Activated T-helper 2 cell treated with anti-CD3 and anti-CD28 coated beads, Interferon-gamma antibody, Interleukin-2, Interleukin-4, amounts not matched to agents 10 μg/mL and 5 μg/mL and 100 μg/mL, durations not matched to agents 14 hours and 24 hours and 36 hours (primary cell): Measurements from ENCODE around the gene C16orf87. TPM values are rescaled to one million over a fixed set of nuclear protein-coding genes. Genes with fewer than 3 reads are reported as not detected.
A peak's percentile ranks its signal among the peaks of the same experiment; 100 is the strongest.

Experiments used
- DNase-seq: peaks from one replicate; pipeline ENCODE4 v3.0.0; 2021; ENCODE audit warnings: low spot score
- H3K27ac Mint-ChIP-seq: one replicate; pipeline ENCODE4 v1.8.0; 2021; ENCODE audit warnings: mixed read lengths
- H3K27me3 Mint-ChIP-seq: one replicate; pipeline ENCODE4 v1.8.0; 2021; ENCODE audit warnings: low read depth, mixed read lengths
- H3K36me3 Mint-ChIP-seq: one replicate; pipeline ENCODE4 v1.8.0; 2021; ENCODE audit warnings: low read depth, mixed read lengths
- H3K4me1 Mint-ChIP-seq: one replicate; pipeline ENCODE4 v1.8.0; 2021; ENCODE audit warnings: low read depth, mixed read lengths
- H3K4me3 Mint-ChIP-seq: one replicate; pipeline ENCODE4 v1.8.0; 2021; ENCODE audit warnings: low read depth, mild to moderate bottlenecking, moderate library complexity, mixed read lengths
- H3K9me3 Mint-ChIP-seq: one replicate; pipeline ENCODE4 v1.8.0; 2021; ENCODE audit warnings: mixed read lengths
- intact Hi-C: fragments of 100-400 bp; cut with micrococcal nuclease; formaldehyde crosslinking; loops from one replicate; pipeline ENCODE4 v1.15.1; 2023
- total RNA-seq: library from RNA; stranded (reverse); gene quantifications from 2 replicates; pipeline ENCODE4 v1.2.3, GENCODE V29; 2022

The C16orf87 gene
- total RNA-seq, 1 donor from 2014 or later: 24.0 TPM

- Mint-ChIP-seq H3K9me3 (peaks cover 31% of the 10 kb centered on the region), H3K36me3 (peaks cover 62% of the 10 kb centered on the region), H3K27me3 (no peaks in the 10 kb centered on the region), H3K27ac (no peak overlapping the region), H3K4me1 (peaks cover 43% of the 10 kb centered on the region), H3K4me3 (no peak overlapping the region)
- intact Hi-C loops: loop anchor here (1.0 kb wide), 1 partner anchor 11 kb away; no protein-coding TSS in a partner anchor
- DNase-seq: no peak
These were observed 19.3 kb downstream of the C16orf87 start for GRCh38 chr16:46811682-46812081.

- no peak overlapping the region for H3K27ac Mint-ChIP-seq
- no peak overlapping the region for H3K4me3 Mint-ChIP-seq
- intact Hi-C loops: loop anchor here (2.0 kb wide), 1 partner anchor 18 kb away; no protein-coding TSS in a partner anchor
- peaks cover 32% of the 10 kb centered on the region for H3K4me1 Mint-ChIP-seq
- peaks cover 52% of the 10 kb centered on the region for H3K36me3 Mint-ChIP-seq
- H3K27me3 Mint-ChIP-seq: no peaks in the 10 kb centered on the region
- DNase-seq: no peak
- peaks cover 9% of the 10 kb centered on the region for H3K9me3 Mint-ChIP-seq
These were observed 22.0 kb downstream of the C16orf87 start for GRCh38 chr16:46808997-46809396.

- H3K36me3 Mint-ChIP-seq: peaks cover 49% of the 10 kb centered on the region
- peaks cover 27% of the 10 kb centered on the region for H3K4me1 Mint-ChIP-seq
- no peaks in the 10 kb centered on the region for H3K9me3 Mint-ChIP-seq
- H3K27ac Mint-ChIP-seq: no peak overlapping the region
- DNase-seq: no peak
- no peaks in the 10 kb centered on the region for H3K27me3 Mint-ChIP-seq
- intact Hi-C loops: no loop called here
- no peak overlapping the region for H3K4me3 Mint-ChIP-seq
These were observed 23.6 kb downstream of the C16orf87 start for GRCh38 chr16:46807336-46807735.

DNA sequence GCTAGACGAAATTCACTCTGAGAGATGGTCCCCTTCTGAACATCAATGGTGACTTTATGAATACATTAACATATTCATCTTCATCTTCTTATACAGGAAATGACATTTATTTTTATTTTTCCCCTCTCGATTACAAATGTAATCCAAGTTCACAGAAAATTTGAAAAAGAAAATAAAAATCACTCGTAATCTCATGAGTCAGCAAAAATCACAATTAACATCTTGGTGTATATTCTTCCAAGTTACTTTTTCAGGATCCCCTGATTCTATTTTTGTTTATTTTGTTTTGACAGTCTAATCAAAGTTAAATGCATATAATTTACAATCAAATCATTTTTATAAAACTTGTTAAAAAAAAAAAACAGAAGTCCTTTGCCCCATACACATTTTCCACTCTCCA, 27.6 kb downstream of the C16orf87 start:
- Mint-ChIP-seq H3K36me3 (peaks cover 58% of the 10 kb centered on the region), H3K4me3 (no peak overlapping the region), H3K9me3 (no peaks in the 10 kb centered on the region), H3K27me3 (no peaks in the 10 kb centered on the region), H3K27ac (no peak overlapping the region), H3K4me1 (peaks cover 27% of the 10 kb centered on the region)
- no peak for DNase-seq
- intact Hi-C loops: no loop called here

DNA sequence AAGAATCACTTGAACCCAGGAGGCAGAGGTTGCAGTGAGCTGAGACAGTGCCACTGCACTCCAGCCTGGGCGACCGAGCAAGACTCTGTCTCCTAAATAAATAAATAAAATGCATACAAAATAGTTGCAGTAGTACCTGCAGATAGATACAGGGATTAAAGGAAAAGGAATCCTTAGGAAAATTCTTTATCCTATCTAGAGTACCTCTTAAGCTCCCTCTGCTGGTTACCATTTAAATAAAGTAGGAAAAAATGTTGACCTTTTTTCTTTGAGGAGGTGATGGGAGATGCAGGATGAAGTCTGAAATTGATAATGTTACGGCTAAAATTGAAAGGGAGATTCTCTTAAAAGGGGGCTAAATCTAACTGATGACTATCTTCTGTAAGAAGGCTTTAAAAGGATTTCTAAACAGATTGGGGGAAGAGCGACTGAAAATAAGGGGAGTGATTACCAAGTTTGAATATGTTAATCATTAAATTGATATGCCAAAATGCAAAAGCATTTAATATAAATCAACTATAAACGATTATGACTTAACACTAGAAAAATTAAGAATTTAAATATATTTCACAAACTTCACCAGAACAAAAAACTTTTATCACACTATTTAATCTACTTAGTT, 29.4 kb downstream of the C16orf87 start:
- H3K36me3 Mint-ChIP-seq: peaks cover 53% of the 10 kb centered on the region
- no peak for DNase-seq

DNA sequence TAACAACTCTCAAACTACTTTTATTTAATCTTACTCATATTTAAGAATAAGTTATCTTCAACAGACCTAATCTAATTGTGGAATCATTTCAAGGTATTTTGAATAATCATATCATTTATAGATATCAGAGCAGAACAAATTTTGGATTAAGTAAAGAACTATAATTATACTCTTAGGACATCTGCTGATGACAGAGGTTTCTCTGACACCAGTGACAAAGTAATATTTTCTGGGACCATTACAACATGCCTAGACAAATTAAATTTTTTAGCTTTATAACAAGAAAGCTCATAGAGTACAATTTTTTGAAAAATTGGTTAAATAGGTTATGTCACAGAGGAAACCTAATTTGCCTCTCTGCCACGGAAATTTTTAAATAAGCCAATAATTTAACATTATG, 30.5 kb downstream of the C16orf87 start:
- Mint-ChIP-seq H3K27me3 (no peaks in the 10 kb centered on the region), H3K9me3 (peaks cover 12% of the 10 kb centered on the region), H3K27ac (no peak overlapping the region), H3K4me3 (no peak overlapping the region), H3K4me1 (peaks cover 19% of the 10 kb centered on the region), H3K36me3 (peaks cover 58% of the 10 kb centered on the region)
- DNase-seq: no peak
- intact Hi-C loops: no loop called here

More for the DNA sequence above, 29.4 kb downstream of the C16orf87 start:
- intact Hi-C loops: no loop called here
- Mint-ChIP-seq H3K9me3 (peaks cover 4% of the 10 kb centered on the region), H3K27me3 (no peaks in the 10 kb centered on the region), H3K4me1 (peaks cover 19% of the 10 kb centered on the region), H3K4me3 (no peak overlapping the region), H3K27ac (no peak overlapping the region)

- peaks cover 3% of the 10 kb centered on the region for H3K4me1 Mint-ChIP-seq
- no peaks in the 10 kb centered on the region for H3K27me3 Mint-ChIP-seq
- intact Hi-C loops: no loop called here
- DNase-seq: no peak
- H3K27ac Mint-ChIP-seq: no peak overlapping the region
- H3K4me3 Mint-ChIP-seq: no peak overlapping the region
- H3K36me3 Mint-ChIP-seq: peaks cover 54% of the 10 kb centered on the region
- peaks cover 30% of the 10 kb centered on the region for H3K9me3 Mint-ChIP-seq
These were observed 33.5 kb downstream of the C16orf87 start for GRCh38 chr16:46797501-46797900.

DNA sequence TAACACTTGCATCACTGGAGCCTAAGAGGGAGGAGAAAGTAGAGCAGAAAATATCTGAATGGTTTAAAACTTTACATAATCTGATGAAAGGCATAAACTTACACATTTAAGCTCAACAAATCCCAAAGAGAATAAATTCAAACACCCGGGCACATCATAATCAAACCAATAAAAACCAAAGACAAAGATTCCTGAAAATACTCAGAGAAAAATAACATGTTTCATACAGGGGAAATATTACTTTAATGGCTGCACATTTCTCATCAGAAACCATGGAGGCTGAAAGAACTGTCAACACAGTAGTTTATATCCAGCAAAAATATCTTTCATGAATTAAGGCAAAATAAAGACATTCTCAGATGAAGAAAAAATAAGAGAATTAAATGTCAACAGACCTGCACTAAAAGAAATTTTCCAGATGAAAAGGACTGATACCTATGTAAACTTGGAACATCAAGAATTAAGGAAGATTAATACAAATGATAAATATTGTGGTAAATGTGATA, 34.2 kb downstream of the C16orf87 start:
- no peak overlapping the region for H3K4me3 Mint-ChIP-seq
- H3K27ac Mint-ChIP-seq: no peak overlapping the region
- peaks cover 7% of the 10 kb centered on the region for H3K4me1 Mint-ChIP-seq
- H3K36me3 Mint-ChIP-seq: peaks cover 58% of the 10 kb centered on the region
- H3K27me3 Mint-ChIP-seq: no peaks in the 10 kb centered on the region
- H3K9me3 Mint-ChIP-seq: peaks cover 34% of the 10 kb centered on the region
- intact Hi-C loops: no loop called here
- DNase-seq: no peak

GRCh38 chr16:46793841-46794240, 37.1 kb downstream of the C16orf87 start:
- H3K9me3 Mint-ChIP-seq: peaks cover 35% of the 10 kb centered on the region
- no peak overlapping the region for H3K27ac Mint-ChIP-seq
- H3K36me3 Mint-ChIP-seq: peaks cover 49% of the 10 kb centered on the region
- H3K4me1 Mint-ChIP-seq: peaks cover 20% of the 10 kb centered on the region
- no peak for DNase-seq
- no peaks in the 10 kb centered on the region for H3K27me3 Mint-ChIP-seq
- intact Hi-C loops: loop anchor here (5.0 kb wide), 1 partner anchor 88 kb away; the partner anchor contains the start of gene GPT2
- no peak overlapping the region for H3K4me3 Mint-ChIP-seq

DNA sequence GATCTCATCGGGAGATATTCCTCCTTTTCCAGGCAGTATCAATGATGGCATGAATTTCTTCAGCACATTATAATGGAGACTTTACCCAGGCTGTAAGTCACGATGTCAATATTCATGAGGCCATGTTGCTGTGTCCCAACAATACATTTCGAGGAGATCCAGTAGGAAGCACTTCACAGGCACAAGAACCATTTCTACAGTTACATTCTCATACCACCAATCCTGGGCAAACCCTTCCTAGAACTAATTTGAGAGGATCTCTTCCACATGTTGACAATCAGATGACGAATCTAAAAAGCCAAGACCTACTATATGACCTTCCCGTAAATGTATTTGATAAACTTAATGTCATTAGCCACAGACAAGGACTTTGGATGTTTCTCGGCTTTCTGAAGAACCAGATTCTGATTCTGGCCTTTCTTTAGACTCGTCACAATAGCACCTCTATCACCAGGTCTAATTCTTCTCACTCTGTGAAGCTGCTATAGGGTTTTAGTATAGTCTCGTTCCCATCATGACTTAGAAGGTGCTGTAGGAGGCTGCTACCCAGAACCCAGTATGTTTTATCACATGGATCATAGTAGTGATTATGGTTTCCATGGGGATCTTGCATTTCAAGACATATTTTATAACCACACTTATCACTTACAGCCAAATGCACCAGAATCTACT, 40.2 kb downstream of the C16orf87 start:
- H3K27me3 Mint-ChIP-seq: no peaks in the 10 kb centered on the region
- peaks cover 28% of the 10 kb centered on the region for H3K36me3 Mint-ChIP-seq
- no peak overlapping the region for H3K27ac Mint-ChIP-seq
- peak overlapping the region; percentile 80 for H3K4me3 Mint-ChIP-seq
- H3K9me3 Mint-ChIP-seq: peaks cover 35% of the 10 kb centered on the region
- DNase-seq: no peak
- intact Hi-C loops: loop anchor here (1.0 to 5.0 kb wide), 4 partner anchors 9 to 92 kb away; partner anchors contain the start of gene GPT2
- H3K4me1 Mint-ChIP-seq: peaks cover 20% of the 10 kb centered on the region

GRCh38 chr16:46789499-46790414, 41.2 kb downstream of the C16orf87 start:
- peaks cover 26% of the 10 kb centered on the region for H3K9me3 Mint-ChIP-seq
- H3K4me3 Mint-ChIP-seq: peak overlapping the region; percentile 80
- intact Hi-C loops: loop anchor here (1.0 to 5.0 kb wide), 3 partner anchors 19 to 93 kb away; partner anchors contain the start of gene GPT2
- peak overlapping the region; percentile 52 for H3K27ac Mint-ChIP-seq
- DNase-seq: peak; percentile 77
- H3K27me3 Mint-ChIP-seq: no peaks in the 10 kb centered on the region
- H3K4me1 Mint-ChIP-seq: peaks cover 22% of the 10 kb centered on the region
- H3K36me3 Mint-ChIP-seq: peaks cover 18% of the 10 kb centered on the region

DNA sequence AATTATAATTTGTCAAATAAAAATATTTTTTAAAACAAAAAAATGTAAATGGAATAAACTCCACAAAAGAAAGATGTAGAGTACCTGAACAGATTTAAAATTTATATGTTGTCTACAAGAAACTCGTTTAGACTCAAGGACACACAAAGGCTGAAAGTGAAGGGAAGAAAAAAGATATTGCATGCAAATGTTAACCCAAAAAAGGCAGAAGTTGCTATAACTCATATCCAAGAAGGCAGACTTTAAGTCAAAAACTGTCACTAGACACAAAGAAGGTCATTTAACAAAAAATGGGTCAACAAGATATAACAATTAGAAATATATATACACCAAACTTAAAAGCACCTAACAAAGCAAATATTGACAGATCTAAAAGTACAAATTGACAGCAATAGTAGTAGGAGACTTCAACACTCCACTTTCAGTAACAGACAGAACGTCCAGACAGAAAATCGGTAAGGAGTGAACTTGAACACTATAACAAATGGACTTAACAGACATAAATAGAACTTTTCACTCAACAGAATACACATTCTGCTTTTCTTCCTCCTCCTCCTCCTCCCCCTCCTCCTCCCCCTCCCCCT, 42.0 kb downstream of the C16orf87 start:
- DNase-seq: no peak
- Mint-ChIP-seq H3K27ac (no peak overlapping the region), H3K4me1 (peaks cover 25% of the 10 kb centered on the region), H3K9me3 (peaks cover 21% of the 10 kb centered on the region), H3K27me3 (no peaks in the 10 kb centered on the region), H3K36me3 (peaks cover 13% of the 10 kb centered on the region), H3K4me3 (no peak overlapping the region)
- intact Hi-C loops: no loop called here
